Astrocyte (in vitro differentiated cells and primary cell): ENCODE results near the gene SDHB. TPM values are rescaled to one million over a fixed set of nuclear protein-coding genes. Genes with fewer than 3 reads are reported as not detected.

ENCODE experiments used
- DNase-seq: peaks from one replicate; pipeline ENCODE4 v3.0.0-alpha.2; 2010; ENCODE audit warnings: low read depth
- FAIRE-seq: peaks from 2 replicates; lab custom pipeline; 2011; peaks lifted over from hg19 to GRCh38; lab: Jason Lieb, UNC
- H2AFZ ChIP-seq: 2 replicates; pipeline ENCODE4 v1.6.0; 2012; ENCODE audit warnings: low read depth, low read length, inconsistent platforms
- H3K27ac ChIP-seq: 2 replicates; pipeline ENCODE4 v1.5.1; 2011; ENCODE audit warnings: low read depth, low read length, inconsistent platforms
- H3K27me3 ChIP-seq: 2 replicates; pipeline ENCODE4 v1.6.0; 2011; ENCODE audit warnings: low read length, inconsistent platforms; ENCODE audit not compliant: insufficient read depth
- H3K36me3 ChIP-seq: 2 replicates; pipeline ENCODE4 v1.5.1; 2011; ENCODE audit warnings: low read length, inconsistent platforms; ENCODE audit not compliant: insufficient read depth
- H3K4me1 ChIP-seq: 2 replicates; pipeline ENCODE4 v1.5.1; 2011; ENCODE audit warnings: low read length, inconsistent platforms; ENCODE audit not compliant: insufficient read depth
- H3K4me2 ChIP-seq: 2 replicates; pipeline ENCODE4 v1.6.0; 2012; ENCODE audit warnings: low read length, inconsistent platforms
- H3K4me3 ChIP-seq: 2 replicates; pipeline ENCODE4 v1.5.1; 2011; ENCODE audit warnings: low read depth, mild to moderate bottlenecking, low read length, inconsistent platforms; ENCODE audit not compliant: insufficient read depth
- H3K79me2 ChIP-seq: 2 replicates; pipeline ENCODE4 v1.6.0; 2012; ENCODE audit warnings: mild to moderate bottlenecking, low read length, inconsistent platforms; ENCODE audit not compliant: insufficient read depth
- H3K9ac ChIP-seq: 2 replicates; pipeline ENCODE4 v1.6.0; 2012; ENCODE audit warnings: mild to moderate bottlenecking, low read length, inconsistent platforms
- H3K9me3 ChIP-seq: 2 replicates; pipeline ENCODE4 v1.5.1; 2012; ENCODE audit warnings: low read depth, mild to moderate bottlenecking, low read length, inconsistent platforms; ENCODE audit not compliant: insufficient read depth
- H4K20me1 ChIP-seq: 2 replicates; pipeline ENCODE4 v1.6.0; 2012; ENCODE audit warnings: low read length, inconsistent platforms; ENCODE audit not compliant: insufficient read depth
- H3K27ac Mint-ChIP-seq: one replicate; pipeline ENCODE4 v1.8.0; 2021; ENCODE audit warnings: mild to moderate bottlenecking, mixed read lengths; ENCODE audit not compliant: unreplicated experiment
- H3K27me3 Mint-ChIP-seq: one replicate; pipeline ENCODE4 v1.8.0; 2021; ENCODE audit warnings: low read depth, mixed read lengths; ENCODE audit not compliant: unreplicated experiment
- H3K36me3 Mint-ChIP-seq: one replicate; pipeline ENCODE4 v1.8.0; 2021; ENCODE audit warnings: low read depth, mixed read lengths; ENCODE audit not compliant: unreplicated experiment
- H3K4me1 Mint-ChIP-seq: one replicate; pipeline ENCODE4 v1.8.0; 2021; ENCODE audit warnings: low read depth, mixed read lengths; ENCODE audit not compliant: unreplicated experiment
- H3K4me3 Mint-ChIP-seq: one replicate; pipeline ENCODE4 v1.8.0; 2021; ENCODE audit warnings: mild to moderate bottlenecking, moderate library complexity, mixed read lengths; ENCODE audit not compliant: unreplicated experiment
- H3K9me3 Mint-ChIP-seq: one replicate; pipeline ENCODE4 v1.8.0; 2021; ENCODE audit warnings: mild to moderate bottlenecking, mixed read lengths; ENCODE audit not compliant: unreplicated experiment
- CTCF ChIP-seq: IDR thresholded peaks from 2 replicates; pipeline ENCODE4 v1.5.1; 2011; ENCODE audit warnings: low read depth, mild to moderate bottlenecking, inconsistent platforms, low read length, moderate library complexity; ENCODE audit not compliant: insufficient read depth
- EZH2 ChIP-seq: IDR thresholded peaks from 2 replicates; pipeline ENCODE4 v1.6.1; 2012; ENCODE audit warnings: mild to moderate bottlenecking, low read length, inconsistent platforms; ENCODE audit not compliant: insufficient read depth
- total RNA-seq: library from RNA; stranded (reverse); gene quantifications from 2 replicates; pipeline ENCODE4 v1.2.1, GENCODE V29; 2021

Gene SDHB
- total RNA-seq, 1 donor from 2014 or later = 84.9 TPM

GRCh38 chr1:16998589-16998988, 55.2 kb downstream of the SDHB start:
- H3K36me3 Mint-ChIP-seq = peaks cover 28% of the 10 kb centered on the region

DNA sequence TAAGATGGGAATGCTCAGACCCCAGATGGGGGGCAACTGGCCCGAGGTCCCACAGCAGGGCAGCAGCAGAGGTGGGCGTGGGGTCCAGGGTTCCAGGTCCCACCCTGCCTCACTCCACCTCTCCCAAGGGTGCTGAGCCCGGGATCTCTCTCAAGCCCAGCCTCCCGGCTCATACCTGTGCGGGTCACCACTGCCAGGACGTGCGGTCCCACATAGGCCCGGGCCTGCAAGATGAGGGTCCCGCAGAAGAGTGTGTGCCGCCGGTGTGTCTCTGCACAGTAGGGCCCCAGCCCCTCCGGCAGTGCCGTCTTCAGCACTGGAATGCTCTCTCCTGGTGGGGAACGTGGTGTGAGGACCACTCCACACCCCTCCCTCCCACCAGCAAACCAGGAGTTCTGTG, 57.0 kb downstream of the SDHB start:
- H3K36me3 ChIP-seq = no peaks in the 10 kb centered on the region
- H3K9me3 ChIP-seq = no peaks in the 10 kb centered on the region
- H3K4me1 ChIP-seq = no peaks in the 10 kb centered on the region
- H3K36me3 Mint-ChIP-seq = peaks cover 23% of the 10 kb centered on the region
- H3K9me3 Mint-ChIP-seq = no peaks in the 10 kb centered on the region
- no peak overlapping the region for H3K27ac ChIP-seq
- no peak overlapping the region for H2AFZ ChIP-seq
- DNase-seq (no peak), FAIRE-seq (no peak)
- no peak overlapping the region for H3K4me3 Mint-ChIP-seq
- no peaks in the 10 kb centered on the region for H3K79me2 ChIP-seq
- no peaks in the 10 kb centered on the region for H3K4me1 Mint-ChIP-seq
- TF ChIP-seq CTCF (no peak), EZH2 (no peak)
- no peak overlapping the region for H3K4me3 ChIP-seq
- H4K20me1 ChIP-seq = peaks cover 5% of the 10 kb centered on the region
- no peaks in the 10 kb centered on the region for H3K27me3 ChIP-seq
- H3K4me2 ChIP-seq = no peak overlapping the region
- H3K9ac ChIP-seq = no peak overlapping the region
- no peak overlapping the region for H3K27ac Mint-ChIP-seq
- H3K27me3 Mint-ChIP-seq = no peaks in the 10 kb centered on the region

More at GRCh38 chr1:16998589-16998988, 55.2 kb downstream of the SDHB start:
- Histone ChIP-seq H3K4me3 (no peak overlapping the region), H3K27ac (no peak overlapping the region), H3K4me1 (peaks cover 4% of the 10 kb centered on the region), H3K9me3 (no peaks in the 10 kb centered on the region), H3K27me3 (no peaks in the 10 kb centered on the region), H3K4me2 (no peak overlapping the region), H4K20me1 (peaks cover 17% of the 10 kb centered on the region), H3K79me2 (no peaks in the 10 kb centered on the region), H2AFZ (no peak overlapping the region), H3K9ac (no peak overlapping the region), H3K36me3 (peaks cover 5% of the 10 kb centered on the region)
- no peak for DNase-seq
- H3K27me3 Mint-ChIP-seq = no peaks in the 10 kb centered on the region
- no peaks in the 10 kb centered on the region for H3K4me1 Mint-ChIP-seq
- no peak overlapping the region for H3K4me3 Mint-ChIP-seq
- FAIRE-seq = no peak
- H3K9me3 Mint-ChIP-seq = no peaks in the 10 kb centered on the region
- TF ChIP-seq CTCF = no peak
- H3K27ac Mint-ChIP-seq = no peak overlapping the region

GRCh38 chr1:16993521-16994038, 60.3 kb downstream of the SDHB start:
- H3K9me3 ChIP-seq = no peaks in the 10 kb centered on the region
- H2AFZ ChIP-seq = no peak overlapping the region
- Mint-ChIP-seq H3K27me3 (no peaks in the 10 kb centered on the region), H3K36me3 (peaks cover 18% of the 10 kb centered on the region), H3K4me3 (no peak overlapping the region), H3K27ac (no peak overlapping the region), H3K4me1 (no peaks in the 10 kb centered on the region), H3K9me3 (peaks cover 1% of the 10 kb centered on the region)
- no peak overlapping the region for H3K9ac ChIP-seq
- H3K4me1 ChIP-seq = no peaks in the 10 kb centered on the region
- H3K36me3 ChIP-seq = no peaks in the 10 kb centered on the region
- no peaks in the 10 kb centered on the region for H4K20me1 ChIP-seq
- H3K4me3 ChIP-seq = no peak overlapping the region
- H3K27me3 ChIP-seq = no peaks in the 10 kb centered on the region
- H3K27ac ChIP-seq = no peak overlapping the region
- TF ChIP-seq EZH2 (no peak), CTCF (no peak)
- no peak for FAIRE-seq
- no peak overlapping the region for H3K4me2 ChIP-seq
- DNase-seq = no peak
- H3K79me2 ChIP-seq = no peaks in the 10 kb centered on the region
